NCI-H510A treated with DMSO at 0.1 percent for 48 hours (cell line): ENCODE data around the gene OXLD1.
A peak's percentile ranks its signal among the peaks of the same experiment; 100 is the strongest.
"Not testable (repeated sequence)": the region's sequence is repeated elsewhere in the genome, so short reads cannot be mapped to it uniquely, and the experiment has no call there.

Source experiments
- DNase-seq: peaks from one replicate; lab custom pipeline; 2025; lab: John Stamatoyannopoulos, UW

OXLD1 gene

GRCh38 chr17:81650951-81651350, 15.5 kb downstream of the OXLD1 start:
- no peak for DNase-seq

- DNase-seq: no peak
Observed at GRCh38 chr17:81648707-81649085, 17.7 kb downstream of the OXLD1 start.

GRCh38 chr17:81648013-81648706, 18.2 kb downstream of the OXLD1 start:
- DNase-seq: no peak

GRCh38 chr17:81647640-81648012, 18.8 kb downstream of the OXLD1 start:
- DNase-seq: no peak

GRCh38 chr17:81646869-81647600, 19.4 kb downstream of the OXLD1 start:
- no peak for DNase-seq

- DNase-seq: no peak
Observed at GRCh38 chr17:81644976-81645952, 21.1 kb downstream of the OXLD1 start.

GRCh38 chr17:81644496-81644895, 21.9 kb downstream of the OXLD1 start:
- DNase-seq: no peak

- DNase-seq: no peak
Observed at GRCh38 chr17:81641825-81642489, 24.4 kb downstream of the OXLD1 start.

- no peak for DNase-seq
Observed at GRCh38 chr17:81640011-81640410, 26.4 kb downstream of the OXLD1 start.

- DNase-seq: no peak
Observed at GRCh38 chr17:81638683-81639082, 27.7 kb downstream of the OXLD1 start.

- DNase-seq: peak; percentile 90
Observed at GRCh38 chr17:81636505-81637288, 29.7 kb downstream of the OXLD1 start, which contains the start of the genes NPLOC4 and TSPAN10. NPLOC4 (minus strand) TSS chr17:81637112; CDS start chr17:81636930, 182 bp downstream. TSPAN10 (plus strand) TSS chr17:81637196; CDS start chr17:81642413, 5,217 bp downstream.

GRCh38 chr17:81635973-81636504, 30.4 kb downstream of the OXLD1 start:
- DNase-seq: no peak

GRCh38 chr17:81635431-81635830, 31.0 kb downstream of the OXLD1 start:
- no peak for DNase-seq

GRCh38 chr17:81631482-81631881, 34.9 kb downstream of the OXLD1 start:
- no peak for DNase-seq

GRCh38 chr17:81630274-81630673, 36.1 kb downstream of the OXLD1 start:
- no peak for DNase-seq

GRCh38 chr17:81621494-81622130, 44.8 kb downstream of the OXLD1 start:
- no peak for DNase-seq

- not testable (repeated sequence) for DNase-seq
Observed at GRCh38 chr17:81618307-81618706, 48.1 kb downstream of the OXLD1 start.

- DNase-seq: no peak
Observed at GRCh38 chr17:81616877-81617276, 49.5 kb downstream of the OXLD1 start.

GRCh38 chr17:81615401-81615930, 50.9 kb downstream of the OXLD1 start:
- no peak for DNase-seq
